NCI-H1417 treated with DMSO at 0.1 percent for 48 hours (cell line): ENCODE results near the gene COG3.

Source experiments
- DNase-seq: peaks from one replicate; lab custom pipeline; 2025; lab: John Stamatoyannopoulos, UW

The COG3 gene

GRCh38 chr13:45447050-45447661 is 17.6 kb upstream of the COG3 start:
- no peak for DNase-seq

DNA sequence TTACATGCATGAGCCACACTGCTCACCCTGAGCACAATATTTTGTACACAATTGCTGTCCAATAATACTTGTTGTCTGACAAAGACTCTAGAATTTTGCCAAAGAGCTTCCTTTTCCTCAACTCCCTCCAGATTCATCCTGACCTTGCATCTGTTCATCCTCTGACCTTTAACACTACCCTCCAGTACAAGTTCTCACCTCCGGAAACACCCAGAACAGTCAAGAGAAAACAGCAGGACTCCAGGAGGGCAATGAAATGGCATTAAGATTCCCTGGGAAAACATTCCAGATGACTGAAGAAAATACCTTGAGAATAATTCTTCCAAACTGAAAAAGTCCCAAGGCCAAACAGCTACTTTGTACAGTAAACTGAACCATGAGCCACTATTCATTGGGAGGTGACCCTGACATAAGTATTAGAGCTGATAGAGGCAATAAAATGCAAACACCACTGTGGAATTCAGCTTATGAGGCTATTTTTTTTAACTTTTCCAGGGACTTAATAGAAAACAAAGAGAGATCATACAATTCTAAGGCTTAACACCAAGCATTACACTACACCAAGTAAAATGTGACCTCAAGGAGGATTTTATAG is 15.7 kb upstream of the COG3 start:
- DNase-seq: no peak

DNA sequence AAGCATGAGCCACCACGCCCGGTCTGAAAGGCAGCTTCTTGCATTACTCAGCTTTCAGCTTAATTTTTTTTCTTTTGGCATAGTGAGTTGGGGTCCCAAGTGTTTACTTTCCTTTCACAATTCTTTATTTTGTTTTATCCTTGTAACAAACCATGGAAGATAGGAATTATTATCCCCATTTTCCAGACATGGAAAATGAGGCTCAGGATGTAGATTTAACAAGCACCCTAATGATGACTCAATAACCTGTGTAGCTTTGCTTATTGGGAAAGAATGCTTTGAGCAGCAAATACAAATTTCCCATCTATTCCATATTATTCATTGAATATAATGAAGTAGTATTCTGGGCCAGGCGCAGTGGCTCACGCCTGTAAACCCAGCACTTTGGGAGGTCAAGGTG is 13.5 kb upstream of the COG3 start:
- DNase-seq: no peak

GRCh38 chr13:45454204-45454603 is 10.5 kb upstream of the COG3 start:
- DNase-seq: no peak

- no peak for DNase-seq
These were observed 8.4 kb upstream of the COG3 start for GRCh38 chr13:45456196-45456972.

- no peak for DNase-seq
These were observed 525 bp upstream of the COG3 start for GRCh38 chr13:45464141-45464686.

GRCh38 chr13:45466359-45466758 is 1.6 kb downstream of the COG3 start:
- no peak for DNase-seq

- no peak for DNase-seq
These were observed 3.9 kb downstream of the COG3 start for GRCh38 chr13:45468635-45469034.

DNA sequence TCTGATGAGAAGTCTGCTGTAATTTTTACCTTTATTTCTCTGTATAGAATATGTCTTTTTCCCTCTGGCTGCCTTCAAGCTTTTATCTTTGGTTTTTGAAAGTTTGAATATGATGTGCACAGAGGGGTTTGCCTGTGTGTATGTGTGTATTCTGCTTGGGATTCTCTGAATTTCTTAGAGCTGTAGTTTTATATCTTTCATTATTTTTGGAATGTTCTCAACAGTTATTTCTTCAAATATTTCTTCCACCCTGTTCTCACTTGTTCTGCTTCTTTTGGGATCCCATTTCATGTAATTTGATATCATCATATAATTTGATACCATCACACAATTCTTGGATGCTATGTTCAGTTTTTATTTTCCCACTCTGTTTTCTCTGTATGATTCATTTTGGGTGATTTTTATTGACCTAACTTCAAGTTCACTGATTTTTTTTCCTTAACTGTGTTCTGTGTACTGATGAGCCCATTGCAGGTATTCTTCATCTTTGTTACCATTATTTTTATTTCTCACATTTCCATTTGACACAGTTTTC is 7.5 kb downstream of the COG3 start:
- no peak for DNase-seq

- DNase-seq: no peak
These were observed 8.9 kb downstream of the COG3 start for GRCh38 chr13:45473627-45474026.

DNA sequence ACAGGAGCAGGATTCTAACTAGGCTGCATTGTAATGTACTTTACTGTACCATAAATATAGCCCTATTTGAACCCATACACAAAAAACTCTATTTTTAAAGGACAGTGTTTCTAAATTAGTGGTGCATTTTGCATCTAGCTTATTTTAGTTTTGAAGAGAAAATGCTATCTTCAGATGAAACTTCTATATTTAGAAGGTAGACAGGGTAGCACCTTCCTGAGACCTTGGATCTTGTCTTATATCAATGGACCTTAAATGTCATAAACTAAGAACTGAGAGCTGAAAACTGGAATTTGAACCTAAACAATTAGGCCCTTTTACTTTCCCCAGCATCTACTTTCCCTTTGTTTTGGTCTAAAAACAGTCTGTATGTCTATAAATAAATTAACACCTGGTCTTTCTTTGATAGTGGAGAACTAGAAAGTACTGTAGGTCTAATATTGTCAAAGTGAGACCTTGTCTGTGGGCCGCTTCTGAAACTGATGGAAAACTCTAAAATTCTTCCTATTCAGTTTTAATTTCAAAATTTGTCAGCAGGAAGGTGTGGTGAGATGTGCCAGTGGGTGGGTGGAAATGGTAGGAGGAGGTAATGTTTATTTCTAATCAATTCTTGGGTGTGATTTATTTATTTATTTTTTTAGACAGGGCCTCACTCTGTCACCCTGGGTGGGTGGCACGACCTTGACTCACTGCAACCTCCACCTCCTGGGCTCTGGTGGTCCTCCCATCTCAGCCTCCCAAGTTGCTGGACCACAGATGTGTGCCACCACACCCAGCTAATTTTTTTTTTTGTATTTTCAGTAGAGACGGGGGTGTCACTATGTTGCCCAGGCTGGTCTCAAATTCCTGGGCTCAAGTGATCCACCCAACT is 10.1 kb downstream of the COG3 start:
- DNase-seq: no peak

GRCh38 chr13:45479661-45480060 is 14.9 kb downstream of the COG3 start:
- no peak for DNase-seq

GRCh38 chr13:45481688-45482087 is 16.9 kb downstream of the COG3 start:
- DNase-seq: no peak

- no peak for DNase-seq
These were observed 17.9 kb downstream of the COG3 start for GRCh38 chr13:45482571-45483173.

- no peak for DNase-seq
These were observed 22.9 kb downstream of the COG3 start for GRCh38 chr13:45487604-45488003.

DNA sequence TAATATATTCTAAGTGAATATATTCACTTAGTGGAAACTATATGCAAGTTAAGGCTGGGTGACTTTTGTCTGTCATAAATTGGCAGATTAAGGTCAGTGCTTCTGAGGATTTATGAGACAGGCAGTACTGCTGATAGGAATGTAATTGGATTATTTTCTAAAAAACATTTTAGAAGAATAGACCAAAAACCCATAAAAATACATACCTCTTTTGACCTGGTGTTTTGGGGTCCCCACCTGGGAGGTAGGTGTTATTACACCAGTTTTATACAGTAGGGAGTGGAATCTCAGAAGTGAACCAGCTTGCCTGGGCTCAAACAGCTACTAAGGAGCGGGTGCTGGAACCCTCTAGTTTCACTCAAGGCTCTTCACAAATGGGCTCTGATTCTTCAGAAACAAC is 25.3 kb downstream of the COG3 start:
- no peak for DNase-seq

- DNase-seq: no peak
These were observed 27.8 kb downstream of the COG3 start for GRCh38 chr13:45492538-45492937.

DNA sequence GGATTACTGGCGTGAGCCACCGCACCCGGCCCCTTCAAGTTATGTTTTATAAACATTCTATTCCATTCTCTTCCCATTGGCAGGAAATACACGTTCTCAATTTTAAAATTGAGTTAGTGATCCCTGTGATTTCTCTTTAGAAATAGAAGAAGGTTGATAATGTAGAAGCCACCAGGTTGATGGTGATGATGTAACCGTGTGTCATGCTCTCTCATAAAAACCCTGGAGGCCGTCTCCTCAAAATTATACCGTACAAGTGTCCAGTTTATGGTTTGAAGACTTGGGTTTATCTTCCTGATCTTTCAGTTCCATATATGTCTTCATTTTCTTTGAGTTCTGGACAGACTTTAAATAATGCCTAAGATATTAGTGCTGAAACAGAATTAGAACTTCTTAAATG is 32.2 kb downstream of the COG3 start:
- no peak for DNase-seq

GRCh38 chr13:45500492-45501174 is 35.9 kb downstream of the COG3 start:
- no peak for DNase-seq

GRCh38 chr13:45501175-45501526 is 36.4 kb downstream of the COG3 start:
- no peak for DNase-seq

DNA sequence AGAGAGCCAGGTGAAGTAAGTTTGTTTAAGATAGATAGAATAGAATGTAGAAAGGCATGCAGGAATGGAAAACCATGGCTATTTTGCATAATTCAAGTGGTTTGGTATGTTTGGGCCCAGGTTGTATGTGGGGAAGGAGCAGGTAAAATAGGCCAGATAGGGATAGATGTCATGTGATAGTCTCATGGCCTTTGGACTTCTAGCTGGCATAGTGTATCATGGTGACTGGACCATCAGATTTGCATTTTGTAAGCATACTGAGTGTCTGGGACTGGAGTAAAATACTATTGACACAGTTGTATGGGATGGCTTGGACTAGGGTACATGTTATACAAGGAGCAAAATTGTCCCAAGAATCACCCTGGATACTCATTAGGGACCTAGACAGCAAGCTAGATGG is 38.9 kb downstream of the COG3 start:
- DNase-seq: no peak
